ENCODE data around the gene HSD11B2. TPM values are rescaled to one million over a fixed set of nuclear protein-coding genes. Genes with fewer than 3 reads are reported as not detected.

The HSD11B2 gene
- total and polyA plus RNA-seq, 8 donors: 1.4 to 11.3 (median 6.3) TPM

DNA sequence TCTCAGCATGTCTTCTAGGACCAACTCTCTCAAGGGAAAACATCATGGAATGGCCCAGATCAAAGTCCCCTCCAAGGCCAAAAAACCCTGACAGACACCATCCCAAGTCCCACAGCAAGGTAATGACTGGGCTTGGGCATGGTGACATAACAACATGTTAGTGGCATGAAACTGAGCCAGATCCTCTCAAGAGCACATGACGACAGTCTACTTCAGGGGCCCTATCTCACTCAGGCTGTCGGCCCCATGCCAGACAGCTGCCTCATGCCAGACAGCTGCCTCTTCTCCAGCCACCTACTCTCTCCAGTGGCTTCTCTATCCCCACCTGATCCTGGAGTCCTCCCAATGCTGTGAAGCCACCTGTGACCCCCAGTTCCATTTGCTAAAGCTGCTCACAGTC is 18.4 kb downstream of the HSD11B2 start:
- no peak for FAIRE-seq
- DNase-seq: peak in 1 of 6 donors; percentile 62
- 38 to 47% methylated on average over 2 of the region's 2 CpGs for WGBS, 2 donors
- ATAC-seq: no peak
- H3K4me3 ChIP-seq: no peak overlapping the region
- H3K9me3 ChIP-seq: no peaks in the 10 kb centered on the region
- TF ChIP-seq, protein P1, sequence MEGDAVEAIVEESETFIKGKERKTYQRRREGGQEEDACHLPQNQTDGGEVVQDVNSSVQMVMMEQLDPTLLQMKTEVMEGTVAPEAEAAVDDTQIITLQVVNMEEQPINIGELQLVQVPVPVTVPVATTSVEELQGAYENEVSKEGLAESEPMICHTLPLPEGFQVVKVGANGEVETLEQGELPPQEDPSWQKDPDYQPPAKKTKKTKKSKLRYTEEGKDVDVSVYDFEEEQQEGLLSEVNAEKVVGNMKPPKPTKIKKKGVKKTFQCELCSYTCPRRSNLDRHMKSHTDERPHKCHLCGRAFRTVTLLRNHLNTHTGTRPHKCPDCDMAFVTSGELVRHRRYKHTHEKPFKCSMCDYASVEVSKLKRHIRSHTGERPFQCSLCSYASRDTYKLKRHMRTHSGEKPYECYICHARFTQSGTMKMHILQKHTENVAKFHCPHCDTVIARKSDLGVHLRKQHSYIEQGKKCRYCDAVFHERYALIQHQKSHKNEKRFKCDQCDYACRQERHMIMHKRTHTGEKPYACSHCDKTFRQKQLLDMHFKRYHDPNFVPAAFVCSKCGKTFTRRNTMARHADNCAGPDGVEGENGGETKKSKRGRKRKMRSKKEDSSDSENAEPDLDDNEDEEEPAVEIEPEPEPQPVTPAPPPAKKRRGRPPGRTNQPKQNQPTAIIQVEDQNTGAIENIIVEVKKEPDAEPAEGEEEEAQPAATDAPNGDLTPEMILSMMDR (IDR thresholded peaks at IDR 0.05): no peak
- peaks cover 49 to 60% (median 52%) of the 10 kb centered on the region in 3 donors for H3K4me1 ChIP-seq
- peaks cover 0 to 4% (median 0%) of the 10 kb centered on the region in 3 donors for H3K36me3 ChIP-seq
- intact Hi-C loops (cut with DNase I): no loop called here
- H3K27me3 ChIP-seq: no peaks in the 10 kb centered on the region
- H3K27ac ChIP-seq: peak overlapping the region in 2 of 4 donors; percentile 26 to 39

DNA sequence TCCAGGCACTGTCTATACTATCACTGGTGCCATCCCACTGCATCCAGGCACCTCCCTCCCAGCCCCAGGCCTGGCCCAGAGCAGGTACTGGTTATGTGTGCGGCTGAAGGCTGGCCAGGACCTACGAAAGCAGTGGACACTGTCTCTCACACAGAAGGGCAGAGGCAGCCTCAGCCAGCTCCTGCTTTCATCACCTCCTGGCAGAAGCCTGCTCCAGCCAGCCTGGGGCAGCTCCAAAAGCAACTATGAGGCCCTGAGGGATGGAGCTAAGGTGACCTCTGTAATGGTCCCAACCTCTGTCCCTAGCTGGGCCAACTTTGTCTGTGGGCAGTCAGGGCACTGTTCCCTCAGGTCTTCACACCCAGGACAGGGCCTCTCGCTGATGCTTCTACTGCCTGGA is 18.8 kb downstream of the HSD11B2 start:
- WGBS, 2 donors: 82 to 89% methylated on average over 3 of the region's 3 CpGs
- H3K4me1 ChIP-seq: peaks cover 49 to 60% (median 52%) of the 10 kb centered on the region in 3 donors
- H3K4me3 ChIP-seq: no peak overlapping the region
- H3K27me3 ChIP-seq: no peaks in the 10 kb centered on the region
- H3K9me3 ChIP-seq: no peaks in the 10 kb centered on the region
- ATAC-seq (no peak), DNase-seq (no peak), FAIRE-seq (no peak)
- peaks cover 0 to 4% (median 0%) of the 10 kb centered on the region in 3 donors for H3K36me3 ChIP-seq
- peak overlapping the region; percentile 26 to 81 (median 58) for H3K27ac ChIP-seq
- intact Hi-C loops (cut with DNase I): no loop called here
- TF ChIP-seq, protein P1 (IDR thresholded peaks at IDR 0.05): no peak

DNA sequence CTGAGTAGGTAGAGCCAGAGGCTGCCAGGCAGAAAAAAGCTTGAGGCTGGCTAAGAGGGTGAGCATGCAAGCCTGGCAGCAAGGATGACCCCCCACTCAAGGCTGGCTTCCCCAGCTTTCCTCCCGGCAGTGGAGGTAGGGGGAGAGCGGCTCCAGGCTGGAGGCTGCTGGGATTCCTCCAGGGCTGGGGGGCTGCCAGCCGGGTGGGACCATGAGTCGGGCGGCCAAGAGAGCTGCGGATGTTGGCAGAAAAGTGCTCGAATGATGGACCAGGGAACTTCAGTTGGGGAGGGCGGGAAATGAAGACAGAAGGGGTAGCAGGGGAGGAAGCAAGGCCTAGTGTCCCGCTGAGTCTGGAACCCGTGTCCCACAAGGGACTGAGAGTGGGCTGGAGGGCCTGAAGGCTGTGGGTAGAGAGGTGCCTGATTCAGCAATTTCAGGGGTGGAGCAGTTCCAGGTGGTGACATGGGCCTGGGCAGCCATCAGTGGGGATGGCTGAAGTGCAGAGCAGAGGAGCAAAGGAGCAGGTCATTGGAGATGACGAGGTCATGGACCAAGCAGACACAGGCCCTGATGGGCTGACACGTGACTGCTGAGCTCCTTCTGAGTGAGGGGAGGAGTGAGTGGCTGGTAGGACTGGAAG is 20.3 kb downstream of the HSD11B2 start:
- Histone ChIP-seq H3K4me1 (peaks cover 39 to 54% (median 43%) of the 10 kb centered on the region in 3 donors), H3K27me3 (no peaks in the 10 kb centered on the region), H3K4me3 (no peak overlapping the region), H3K9me3 (no peaks in the 10 kb centered on the region), H3K27ac (peak overlapping the region; percentile 78 to 95 (median 82)), H3K36me3 (peaks cover 0 to 4% (median 0%) of the 10 kb centered on the region in 3 donors)
- intact Hi-C loops (cut with DNase I): no loop called here
- WGBS, 2 donors: 84 to 86% methylated on average over 11 to 12 of the region's 12 CpGs
- DNase-seq: no peak
- no peak for FAIRE-seq
- ATAC-seq: peak in 2 of 4 donors; percentile 2 to 3
- TF ChIP-seq, protein P1 (IDR thresholded peaks at IDR 0.05): no peak

DNA sequence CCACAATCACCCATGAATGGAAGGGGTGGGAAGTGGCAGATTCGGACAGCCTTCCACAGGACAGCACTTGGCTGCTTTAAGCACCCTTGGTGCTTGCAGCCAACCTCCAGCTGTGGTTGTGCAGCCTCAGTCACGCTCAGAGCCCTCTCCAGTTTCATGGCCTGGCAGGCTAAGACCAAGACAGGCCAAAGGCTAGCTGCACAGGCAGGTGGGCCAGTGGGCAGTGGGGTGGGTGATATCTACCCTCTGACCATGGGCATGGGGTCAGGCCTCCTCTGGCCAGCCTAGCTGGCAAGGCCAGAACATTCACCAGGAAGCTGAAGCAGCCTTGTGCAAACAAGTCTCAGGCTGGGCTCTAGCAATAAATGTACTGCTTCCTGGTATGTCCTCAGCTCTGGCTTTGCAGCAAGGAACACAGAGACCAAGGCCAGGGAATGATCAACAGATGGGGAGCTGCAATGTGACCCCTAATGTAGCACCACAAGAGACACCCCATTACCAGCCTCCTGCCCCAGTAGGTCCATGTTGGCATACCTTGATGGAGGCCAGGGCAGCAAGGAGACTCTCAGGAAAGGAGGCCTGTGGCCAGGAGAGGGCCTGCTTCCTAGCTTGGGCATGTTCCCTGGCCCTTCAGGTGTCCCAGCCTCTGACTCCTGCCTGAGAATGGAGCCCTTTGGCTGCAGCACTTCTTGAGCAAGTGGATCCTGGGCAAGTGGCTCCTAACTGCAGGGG is 20.9 kb downstream of the HSD11B2 start:
- ATAC-seq: peak; percentile 78 to 88 (median 86)
- 37 to 77% methylated on average over 2 of the region's 2 CpGs for WGBS, 2 donors
- no peaks in the 10 kb centered on the region for H3K9me3 ChIP-seq
- DNase-seq: peak in 4 of 6 donors; percentile 61 to 74 (median 68)
- peak overlapping the region; percentile 78 to 95 (median 82) for H3K27ac ChIP-seq
- H3K4me3 ChIP-seq: no peak overlapping the region
- no peaks in the 10 kb centered on the region for H3K27me3 ChIP-seq
- peaks cover 37 to 54% (median 41%) of the 10 kb centered on the region in 3 donors for H3K4me1 ChIP-seq
- no peak for FAIRE-seq
- TF ChIP-seq, protein P1 (IDR thresholded peaks at IDR 0.05): no peak
- intact Hi-C loops (cut with DNase I): no loop called here
- peaks cover 0 to 4% (median 0%) of the 10 kb centered on the region in 3 donors for H3K36me3 ChIP-seq
